SK-N-SH (cell line): ENCODE results near the gene SIRPB1. TPM values are rescaled to one million over a fixed set of nuclear protein-coding genes. Genes with fewer than 3 reads are reported as not detected.

Experiments
- CTCF ChIA-PET: fragments of 300-600, 350-600 bp; formaldehyde crosslinking; extraction: SDS; loops from one replicate; lab custom pipeline; 2021; lab: Yijun Ruan, JAX
- POLR2A ChIA-PET: fragments of 350-600 bp; sonication (Branson Sonifier 250); formaldehyde crosslinking; extraction: SDS; loops from one replicate; lab custom pipeline; 2020; ENCODE audit warnings: antibody characterized with exemption, inconsistent platforms; lab: Yijun Ruan, JAX
- DNase-seq: peaks from one replicate; pipeline ENCODE4 v3.0.0; 2012
- H2AFZ ChIP-seq: fragments of 200-600 bp; sonication (generic); 2 replicates; pipeline ENCODE4 v1.8.1; 2016; ENCODE audit warnings: antibody characterized with exemption, mild to moderate bottlenecking, low read depth
- H3F3A ChIP-seq: fragments of 200-600 bp; sonication (generic); replicated peaks from 2 replicates; pipeline ENCODE3; 2016; ENCODE audit warnings: antibody characterized with exemption, mild to moderate bottlenecking; ENCODE audit not compliant: insufficient read depth
- H3K27ac ChIP-seq, 2 experiments: fragments of 200-500 bp in 1 of 2; fragments of 200-600 bp in 1 of 2; sonication (Bioruptor generic) in 1 of 2; sonication (generic), shearing (Covaris generic) in 1 of 2; 2 replicates each; pipeline versions ENCODE4 v1.5.1 to v1.6.1; 2014 to 2016; ENCODE audit warnings: low read depth in 2 of 2, inconsistent platforms in 1 of 2, low read length in 1 of 2, mild to moderate bottlenecking in 1 of 2, mixed read lengths in 1 of 2
- H3K27me3 ChIP-seq: fragments of 200-600 bp; sonication (generic), shearing (Covaris generic); 2 replicates; pipeline ENCODE4 v1.6.1; 2016; ENCODE audit warnings: mixed run types; ENCODE audit not compliant: insufficient read depth
- H3K36me3 ChIP-seq, 2 experiments: fragments of 200-500 bp in 1 of 2; fragments of 200-600 bp in 1 of 2; sonication (Bioruptor generic) in 1 of 2; sonication (generic) in 1 of 2; replicated peaks in 1 of 2; 2 replicates each; pipeline versions ENCODE3 to v1.5.1; 2014 to 2016; ENCODE audit warnings: low read length in 1 of 2, mild to moderate bottlenecking in 1 of 2; ENCODE audit not compliant: insufficient read depth in 2 of 2, control insufficient read depth in 1 of 2
- H3K4me1 ChIP-seq, 2 experiments: fragments of 200-500 bp in 1 of 2; fragments of 200-600 bp in 1 of 2; sonication (Bioruptor generic) in 1 of 2; sonication (generic), shearing (Covaris generic) in 1 of 2; 2 replicates each; pipeline versions ENCODE4 v1.5.1 to v1.6.1; 2014 to 2016; ENCODE audit warnings: low read depth in 1 of 2, low read length in 1 of 2, mixed run types in 1 of 2; ENCODE audit not compliant: insufficient read depth in 2 of 2, control insufficient read depth in 1 of 2
- H3K4me2 ChIP-seq: fragments of 200-600 bp; sonication (generic), shearing (Covaris generic); 2 replicates; pipeline ENCODE4 v1.6.1; 2017; ENCODE audit warnings: mixed run types
- H3K4me3 ChIP-seq, 2 experiments: fragments of 200-500 bp in 1 of 2; fragments of 200-600 bp in 1 of 2; sonication (Bioruptor generic) in 1 of 2; sonication (generic), shearing (Covaris generic) in 1 of 2; 2 replicates each; pipeline versions ENCODE4 v1.5.1 to v1.8.1; 2014 to 2016; ENCODE audit warnings: low read depth in 2 of 2, inconsistent platforms in 1 of 2, low read length in 1 of 2, mild to moderate bottlenecking in 1 of 2, mixed read lengths in 1 of 2, moderate library complexity in 1 of 2
- H3K79me2 ChIP-seq: fragments of 200-600 bp; sonication (generic); 2 replicates; pipeline ENCODE4 v1.8.1; 2017; ENCODE audit warnings: mild to moderate bottlenecking; ENCODE audit not compliant: insufficient read depth
- H3K9ac ChIP-seq: fragments of 200-600 bp; sonication (generic); 2 replicates; pipeline ENCODE4 v1.6.1; 2017; ENCODE audit warnings: mixed run types
- H3K9me2 ChIP-seq: fragments of 200-600 bp; sonication (generic); 2 replicates; pipeline ENCODE4 v1.6.1; 2017; ENCODE audit warnings: mixed run types
- H3K9me3 ChIP-seq: fragments of 200-600 bp; sonication (generic); 2 replicates; pipeline ENCODE4 v1.6.1; 2017; ENCODE audit warnings: mixed run types, mild to moderate bottlenecking, moderate library complexity
- H4K20me1 ChIP-seq: fragments of 200-600 bp; sonication (generic); 2 replicates; pipeline ENCODE4 v1.6.1; 2017; ENCODE audit warnings: mild to moderate bottlenecking, mixed run types; ENCODE audit not compliant: insufficient read depth
- CHD2 ChIP-seq: fragments of 150-350 bp; IDR thresholded peaks from 2 replicates; pipeline ENCODE4 v1.6.1; 2018; ENCODE audit warnings: low read length; ENCODE audit not compliant: partially characterized antibody
- CTCF ChIP-seq: fragments of 200-600 bp; sonication (generic); IDR thresholded peaks from 2 replicates; pipeline ENCODE4 v1.6.1; 2017; ENCODE audit warnings: antibody characterized with exemption, mild to moderate bottlenecking, moderate library complexity
- ELF1 ChIP-seq: IDR thresholded peaks from 2 replicates; pipeline ENCODE4 v1.4.0; 2012
- EZH2phosphoT487 ChIP-seq: fragments of 200-600 bp; sonication (generic); IDR thresholded peaks from 2 replicates; pipeline ENCODE4 v1.6.1; 2017; ENCODE audit warnings: low read depth, mixed run types, mild to moderate bottlenecking, antibody characterized with exemption, moderate library complexity, borderline replicate concordance
- FOXM1 ChIP-seq: IDR thresholded peaks from 2 replicates; pipeline ENCODE4 v1.4.0; 2012; ENCODE audit warnings: low read depth, mild to moderate bottlenecking
- GATA2 ChIP-seq: sonication (generic); formaldehyde crosslinking; IDR thresholded peaks from 2 replicates; pipeline ENCODE4 v1.5.0; 2020; ENCODE audit warnings: mild to moderate bottlenecking, missing genetic modification reagents
- JUND ChIP-seq: IDR thresholded peaks from 2 replicates; pipeline ENCODE4 v1.4.0; 2012
- MEF2A ChIP-seq: IDR thresholded peaks from 2 replicates; pipeline ENCODE4 v1.4.0; 2012; ENCODE audit warnings: low read depth, borderline replicate concordance
- POLR2AphosphoS5 ChIP-seq: IDR thresholded peaks from 2 replicates; pipeline ENCODE4 v1.6.1; 2012; ENCODE audit warnings: low read depth, low read length
- RCOR1 ChIP-seq: fragments of 150-350 bp; IDR thresholded peaks from 2 replicates; pipeline ENCODE4 v1.6.1; 2017; ENCODE audit warnings: antibody characterized with exemption, low read length
- RFX5 ChIP-seq: IDR thresholded peaks from 2 replicates; pipeline ENCODE4 v1.6.1; 2012; ENCODE audit warnings: mild to moderate bottlenecking, improper control_type of control experiment, low read length
- RXRA ChIP-seq: IDR thresholded peaks from 2 replicates; pipeline ENCODE4 v1.4.0; 2012; ENCODE audit warnings: low read depth, mild to moderate bottlenecking, borderline replicate concordance
- SMC3 ChIP-seq: IDR thresholded peaks from 2 replicates; pipeline ENCODE4 v1.6.1; 2012; ENCODE audit warnings: low read depth, low read length, improper control_type of control experiment
- TCF12 ChIP-seq: IDR thresholded peaks from 2 replicates; pipeline ENCODE4 v1.4.0; 2012
- USF2 ChIP-seq: fragments of 150-350 bp; IDR thresholded peaks from 2 replicates; pipeline ENCODE4 v1.6.1; 2017; ENCODE audit warnings: antibody characterized with exemption, low read length, low read depth, borderline replicate concordance
- ZBTB33 ChIP-seq: IDR thresholded peaks from 2 replicates; pipeline ENCODE4 v1.4.0; 2012; ENCODE audit warnings: low read depth, borderline replicate concordance
- WGBS: methylation state at CpG from one replicate; pipeline ENCODE4 v1.1.6; 2017; ENCODE audit warnings: low lambda C conversion rate; 5-methylcytosine and 5-hydroxymethylcytosine counted together
- polyA plus RNA-seq, 3 experiments: library from polyadenylated mRNA; depleted of rRNA; stranded (reverse); fragments of >200 nt; gene quantifications; 2 replicates each; pipeline ENCODE4 v1.2.3, GENCODE V29; 2012
- TF ChIP-seq, protein P1 (sequence below): IDR thresholded peaks from 2 replicates; pipeline ENCODE4 v1.4.0; 2012; ENCODE audit warnings: low read depth
- TF ChIP-seq, protein P2 (sequence below): IDR thresholded peaks from 2 replicates; pipeline ENCODE4 v1.6.1; 2012; ENCODE audit warnings: mild to moderate bottlenecking, low read depth, low read length, moderate library complexity

Gene SIRPB1
- polyA plus RNA-seq, 1 of the 3 experiments (the other 2 are of a cell fraction), result 0.53 TPM

GRCh38 chr20:1637755-1638154 lies 17.9 kb upstream of the SIRPB1 start:
- ChIA-PET CTCF (no interaction called here), POLR2A (no interaction called here)
- H3K9ac ChIP-seq, result no peak overlapping the region
- no peak for DNase-seq
- no peaks in the 10 kb centered on the region for H3K4me1 ChIP-seq
- H3K36me3 ChIP-seq, result no peaks in the 10 kb centered on the region
- 20% methylated on average over 2 of the region's 2 CpGs for WGBS
- no peak overlapping the region for H3K4me2 ChIP-seq
- no peaks in the 10 kb centered on the region for H3F3A ChIP-seq
- no peak overlapping the region for H3K4me3 ChIP-seq
- no peaks in the 10 kb centered on the region for H3K27me3 ChIP-seq
- H3K27ac ChIP-seq, result no peak overlapping the region
- no peak for TF ChIP-seq CHD2
- TF ChIP-seq GATA2 (CRISPR knock-in tag), result no peak
- TF ChIP-seq RXRA, result no peak
- TF ChIP-seq, protein P1, sequence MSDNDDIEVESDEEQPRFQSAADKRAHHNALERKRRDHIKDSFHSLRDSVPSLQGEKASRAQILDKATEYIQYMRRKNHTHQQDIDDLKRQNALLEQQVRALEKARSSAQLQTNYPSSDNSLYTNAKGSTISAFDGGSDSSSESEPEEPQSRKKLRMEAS, result no peak
- TF ChIP-seq POLR2AphosphoS5, result no peak
- TF ChIP-seq, protein P2, sequence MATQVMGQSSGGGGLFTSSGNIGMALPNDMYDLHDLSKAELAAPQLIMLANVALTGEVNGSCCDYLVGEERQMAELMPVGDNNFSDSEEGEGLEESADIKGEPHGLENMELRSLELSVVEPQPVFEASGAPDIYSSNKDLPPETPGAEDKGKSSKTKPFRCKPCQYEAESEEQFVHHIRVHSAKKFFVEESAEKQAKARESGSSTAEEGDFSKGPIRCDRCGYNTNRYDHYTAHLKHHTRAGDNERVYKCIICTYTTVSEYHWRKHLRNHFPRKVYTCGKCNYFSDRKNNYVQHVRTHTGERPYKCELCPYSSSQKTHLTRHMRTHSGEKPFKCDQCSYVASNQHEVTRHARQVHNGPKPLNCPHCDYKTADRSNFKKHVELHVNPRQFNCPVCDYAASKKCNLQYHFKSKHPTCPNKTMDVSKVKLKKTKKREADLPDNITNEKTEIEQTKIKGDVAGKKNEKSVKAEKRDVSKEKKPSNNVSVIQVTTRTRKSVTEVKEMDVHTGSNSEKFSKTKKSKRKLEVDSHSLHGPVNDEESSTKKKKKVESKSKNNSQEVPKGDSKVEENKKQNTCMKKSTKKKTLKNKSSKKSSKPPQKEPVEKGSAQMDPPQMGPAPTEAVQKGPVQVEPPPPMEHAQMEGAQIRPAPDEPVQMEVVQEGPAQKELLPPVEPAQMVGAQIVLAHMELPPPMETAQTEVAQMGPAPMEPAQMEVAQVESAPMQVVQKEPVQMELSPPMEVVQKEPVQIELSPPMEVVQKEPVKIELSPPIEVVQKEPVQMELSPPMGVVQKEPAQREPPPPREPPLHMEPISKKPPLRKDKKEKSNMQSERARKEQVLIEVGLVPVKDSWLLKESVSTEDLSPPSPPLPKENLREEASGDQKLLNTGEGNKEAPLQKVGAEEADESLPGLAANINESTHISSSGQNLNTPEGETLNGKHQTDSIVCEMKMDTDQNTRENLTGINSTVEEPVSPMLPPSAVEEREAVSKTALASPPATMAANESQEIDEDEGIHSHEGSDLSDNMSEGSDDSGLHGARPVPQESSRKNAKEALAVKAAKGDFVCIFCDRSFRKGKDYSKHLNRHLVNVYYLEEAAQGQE, result no peak
- no peak for TF ChIP-seq ZBTB33
- TF ChIP-seq EZH2phosphoT487, result no peak
- no peak for TF ChIP-seq JUND
- TF ChIP-seq RCOR1, result no peak
- no peak for TF ChIP-seq MEF2A
- no peak for TF ChIP-seq TCF12
- no peak for TF ChIP-seq SMC3
- no peak for TF ChIP-seq CTCF
- no peak for TF ChIP-seq USF2
- no peak for TF ChIP-seq RFX5
- no peak for TF ChIP-seq ELF1
- TF ChIP-seq FOXM1, result no peak
- no peaks in the 10 kb centered on the region for H3K79me2 ChIP-seq
- no peak overlapping the region for H2AFZ ChIP-seq
- H3K9me3 ChIP-seq, result no peaks in the 10 kb centered on the region
- H3K9me2 ChIP-seq, result no peaks in the 10 kb centered on the region
- H4K20me1 ChIP-seq, result no peaks in the 10 kb centered on the region
